DOHH2 (cell line): ENCODE measurements around the gene MAB21L2.

Source experiments
- H3F3A ChIP-seq: fragments of 200-600 bp; sonication (generic), shearing (Covaris generic); 2 replicates; pipeline ENCODE4 v1.6.0; 2016; ENCODE audit warnings: antibody characterized with exemption, mild to moderate bottlenecking; ENCODE audit not compliant: control insufficient read depth, insufficient read depth
- H3K27ac ChIP-seq: fragments of 200-600 bp; sonication (generic); 2 replicates; pipeline ENCODE4 v1.5.1; 2014; ENCODE audit warnings: low read depth, mild to moderate bottlenecking, low read length, moderate library complexity
- H3K27me3 ChIP-seq: fragments of 200-600 bp; sonication (generic); 2 replicates; pipeline ENCODE4 v1.6.1; 2014; ENCODE audit warnings: mild to moderate bottlenecking, low read length, mixed read lengths; ENCODE audit not compliant: control insufficient read depth
- H3K36me3 ChIP-seq: fragments of 200-600 bp; sonication (generic); 2 replicates; pipeline ENCODE4 v1.6.1; 2014; ENCODE audit warnings: mild to moderate bottlenecking, low read length, moderate library complexity, mixed read lengths; ENCODE audit not compliant: control insufficient read depth
- H3K4me1 ChIP-seq: fragments of 200-600 bp; sonication (generic); 2 replicates; pipeline ENCODE4 v1.6.1; 2014; ENCODE audit warnings: mild to moderate bottlenecking, low read length, mixed read lengths; ENCODE audit not compliant: control insufficient read depth
- H3K4me2 ChIP-seq: fragments of 200-600 bp; sonication (generic); 2 replicates; pipeline ENCODE4 v1.6.0; 2014; ENCODE audit warnings: mild to moderate bottlenecking, low read length, moderate library complexity
- H3K4me3 ChIP-seq: fragments of 200-600 bp; sonication (generic); 2 replicates; pipeline ENCODE4 v1.5.1; 2014; ENCODE audit warnings: mild to moderate bottlenecking, low read length, mixed read lengths
- H3K79me2 ChIP-seq: fragments of 200-600 bp; sonication (generic); 2 replicates; pipeline ENCODE4 v1.6.1; 2014; ENCODE audit warnings: mild to moderate bottlenecking, low read length, mixed read lengths; ENCODE audit not compliant: control insufficient read depth
- H3K9me2 ChIP-seq: fragments of 200-600 bp; sonication (generic); replicated peaks from 2 replicates; pipeline ENCODE4 v1.6.1; 2014; ENCODE audit warnings: mild to moderate bottlenecking, low read length, mixed read lengths; ENCODE audit not compliant: control insufficient read depth
- H3K9me3 ChIP-seq: fragments of 200-600 bp; sonication (generic); 2 replicates; pipeline ENCODE4 v1.6.1; 2014; ENCODE audit warnings: antibody characterized with exemption, low read length, mixed read lengths; ENCODE audit not compliant: control insufficient read depth, insufficient read depth
- H4K20me1 ChIP-seq: fragments of 200-600 bp; sonication (generic); 2 replicates; pipeline ENCODE4 v1.6.0; 2014; ENCODE audit warnings: low read depth, mild to moderate bottlenecking, antibody characterized with exemption, low read length, moderate library complexity; ENCODE audit not compliant: control insufficient read depth, insufficient read depth
- EZH2phosphoT487 ChIP-seq: fragments of 200-600 bp; sonication (generic); IDR thresholded peaks from 2 replicates; pipeline ENCODE4 v1.6.1; 2017; ENCODE audit warnings: borderline replicate concordance, mild to moderate bottlenecking, antibody characterized with exemption, low read length, moderate library complexity, mixed read lengths
- TF ChIP-seq, protein P1 (sequence below): fragments of 200-600 bp; sonication (generic); IDR thresholded peaks from one replicate; pipeline ENCODE4 v1.5.1; 2014; ENCODE audit warnings: antibody characterized with exemption, mild to moderate bottlenecking, low read depth, low read length; ENCODE audit not compliant: poor library complexity, severe bottlenecking

MAB21L2 gene

DNA sequence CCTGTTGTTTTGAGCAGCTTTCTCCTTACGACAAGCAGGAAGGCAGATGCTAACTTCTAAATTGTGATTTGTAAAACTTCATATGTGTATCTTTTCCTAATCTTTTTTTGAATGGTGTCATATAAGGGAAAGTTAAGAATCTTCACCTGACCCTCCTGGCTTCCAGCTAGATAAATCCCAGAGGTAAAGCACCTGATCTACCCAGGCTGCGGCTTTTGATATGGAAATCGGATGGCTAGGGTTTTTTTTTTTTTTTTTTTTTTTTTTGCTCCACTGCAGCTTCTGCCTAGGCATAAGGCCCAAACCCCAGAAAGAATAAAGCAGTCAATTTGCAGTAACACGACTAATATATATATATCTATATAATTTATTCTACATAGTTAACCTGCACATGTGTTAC is 10.0 kb downstream of the MAB21L2 start:
- TF ChIP-seq EZH2phosphoT487, result no peak
- TF ChIP-seq, protein P1, sequence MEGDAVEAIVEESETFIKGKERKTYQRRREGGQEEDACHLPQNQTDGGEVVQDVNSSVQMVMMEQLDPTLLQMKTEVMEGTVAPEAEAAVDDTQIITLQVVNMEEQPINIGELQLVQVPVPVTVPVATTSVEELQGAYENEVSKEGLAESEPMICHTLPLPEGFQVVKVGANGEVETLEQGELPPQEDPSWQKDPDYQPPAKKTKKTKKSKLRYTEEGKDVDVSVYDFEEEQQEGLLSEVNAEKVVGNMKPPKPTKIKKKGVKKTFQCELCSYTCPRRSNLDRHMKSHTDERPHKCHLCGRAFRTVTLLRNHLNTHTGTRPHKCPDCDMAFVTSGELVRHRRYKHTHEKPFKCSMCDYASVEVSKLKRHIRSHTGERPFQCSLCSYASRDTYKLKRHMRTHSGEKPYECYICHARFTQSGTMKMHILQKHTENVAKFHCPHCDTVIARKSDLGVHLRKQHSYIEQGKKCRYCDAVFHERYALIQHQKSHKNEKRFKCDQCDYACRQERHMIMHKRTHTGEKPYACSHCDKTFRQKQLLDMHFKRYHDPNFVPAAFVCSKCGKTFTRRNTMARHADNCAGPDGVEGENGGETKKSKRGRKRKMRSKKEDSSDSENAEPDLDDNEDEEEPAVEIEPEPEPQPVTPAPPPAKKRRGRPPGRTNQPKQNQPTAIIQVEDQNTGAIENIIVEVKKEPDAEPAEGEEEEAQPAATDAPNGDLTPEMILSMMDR, result no peak
- Histone ChIP-seq H3K36me3 (peaks cover 13% of the 10 kb centered on the region), H3F3A (no peaks in the 10 kb centered on the region), H3K4me3 (no peak overlapping the region), H3K27me3 (no peaks in the 10 kb centered on the region), H3K4me2 (no peak overlapping the region), H3K79me2 (no peaks in the 10 kb centered on the region), H3K9me3 (no peaks in the 10 kb centered on the region), H3K4me1 (no peaks in the 10 kb centered on the region), H3K27ac (no peak overlapping the region), H4K20me1 (no peaks in the 10 kb centered on the region), H3K9me2 (no peaks in the 10 kb centered on the region)

DNA sequence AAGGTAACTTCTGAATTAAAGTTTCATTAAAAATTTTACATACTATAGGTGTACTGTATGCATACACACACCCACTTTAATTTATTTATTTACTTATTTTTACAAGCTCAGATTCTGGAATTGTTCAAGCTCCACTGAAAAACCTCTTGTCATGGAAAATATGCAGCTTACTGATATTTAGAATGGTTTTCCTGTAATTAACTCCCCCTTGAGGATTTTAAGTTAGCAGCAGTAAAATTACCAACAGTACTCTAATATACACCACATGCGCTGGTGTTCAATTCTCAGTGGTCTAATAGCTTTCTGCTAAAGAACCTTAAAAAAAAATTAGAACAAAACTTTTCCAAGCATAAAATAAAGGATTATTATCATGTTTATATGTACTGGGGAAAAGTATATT is 12.0 kb downstream of the MAB21L2 start:
- Histone ChIP-seq H3K27me3 (no peaks in the 10 kb centered on the region), H4K20me1 (no peaks in the 10 kb centered on the region)

DNA sequence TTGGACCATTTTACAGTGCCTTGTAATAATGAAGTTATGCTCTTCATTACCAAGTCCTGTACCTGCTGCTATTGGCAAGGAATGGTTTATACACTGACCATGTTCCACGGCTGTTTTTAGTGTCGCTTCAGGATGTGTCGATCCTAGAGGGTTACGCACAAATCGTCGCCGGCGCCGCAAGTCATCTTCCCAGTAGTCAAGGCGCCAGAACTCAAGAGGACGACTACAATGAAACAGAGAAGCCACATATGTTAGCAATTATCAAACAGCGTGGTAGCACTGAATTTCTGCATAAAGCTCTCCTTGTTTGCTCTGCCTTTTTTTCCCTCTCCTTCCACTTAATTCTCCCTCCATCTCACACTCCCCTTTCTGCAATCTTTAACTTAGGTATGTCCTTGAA is 17.0 kb downstream of the MAB21L2 start:
- no peak overlapping the region for H3K4me3 ChIP-seq
- peaks cover 10% of the 10 kb centered on the region for H3K36me3 ChIP-seq
- no peaks in the 10 kb centered on the region for H3K9me3 ChIP-seq
- no peaks in the 10 kb centered on the region for H3K27me3 ChIP-seq
- no peak overlapping the region for H3K4me2 ChIP-seq
- no peaks in the 10 kb centered on the region for H3K79me2 ChIP-seq
- TF ChIP-seq, protein P1, result no peak
- no peak for TF ChIP-seq EZH2phosphoT487
- H3K4me1 ChIP-seq, result no peaks in the 10 kb centered on the region
- no peaks in the 10 kb centered on the region for H3K9me2 ChIP-seq
- H3K27ac ChIP-seq, result no peak overlapping the region
- no peaks in the 10 kb centered on the region for H3F3A ChIP-seq
- H4K20me1 ChIP-seq, result no peaks in the 10 kb centered on the region

More for the DNA sequence above, 12.0 kb downstream of the MAB21L2 start:
- Histone ChIP-seq H3K36me3 (peaks cover 14% of the 10 kb centered on the region), H3K9me2 (no peaks in the 10 kb centered on the region), H3F3A (no peaks in the 10 kb centered on the region), H3K79me2 (no peaks in the 10 kb centered on the region), H3K27ac (no peak overlapping the region), H3K4me2 (no peak overlapping the region), H3K4me1 (no peaks in the 10 kb centered on the region), H3K9me3 (no peaks in the 10 kb centered on the region), H3K4me3 (no peak overlapping the region)
- no peak for TF ChIP-seq EZH2phosphoT487
- TF ChIP-seq, protein P1, result peak; percentile 7

DNA sequence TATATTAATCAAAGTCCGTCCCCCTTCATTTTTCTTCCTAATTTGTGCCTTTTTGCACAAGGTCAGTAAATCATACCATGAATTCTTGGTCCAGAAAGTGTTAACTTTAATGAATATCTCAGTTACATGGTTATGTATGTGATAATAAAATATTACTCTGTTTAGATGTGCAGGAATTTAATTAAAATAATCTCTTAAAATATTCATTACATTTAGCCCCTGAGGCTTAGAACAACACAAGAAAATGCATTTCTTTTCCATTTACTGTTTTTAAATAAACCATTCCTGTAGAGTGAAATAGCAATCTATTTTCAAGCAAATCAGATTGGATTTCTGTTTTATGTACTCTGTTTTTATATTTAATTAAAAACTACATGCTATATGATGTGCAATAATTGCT is 17.6 kb downstream of the MAB21L2 start:
- Histone ChIP-seq H3K4me2 (no peak overlapping the region), H4K20me1 (no peaks in the 10 kb centered on the region), H3F3A (no peaks in the 10 kb centered on the region), H3K4me3 (no peak overlapping the region), H3K27ac (no peak overlapping the region), H3K27me3 (no peaks in the 10 kb centered on the region), H3K4me1 (no peaks in the 10 kb centered on the region), H3K36me3 (peaks cover 10% of the 10 kb centered on the region), H3K9me2 (no peaks in the 10 kb centered on the region), H3K9me3 (no peaks in the 10 kb centered on the region), H3K79me2 (no peaks in the 10 kb centered on the region)
- TF ChIP-seq, protein P1, result no peak
- no peak for TF ChIP-seq EZH2phosphoT487
